ENCODE data around the gene ZNF777.

The ZNF777 gene

GRCh38 chr7:149454006-149454405 is 6.9 kb downstream of the ZNF777 start:
- Histone ChIP-seq H3K4me3 (ENCODE audit: low read length, poor library complexity, severe bottlenecking) (no peak overlapping the region), H3K4me1 (ENCODE audit: insufficient read depth, low read length, poor library complexity, severe bottlenecking) (peaks cover 8% of the 10 kb centered on the region), H3K9me2 (replicated peaks; ENCODE audit: low read depth, low read length) (no peaks in the 10 kb centered on the region), H3K9me3 (ENCODE audit: insufficient read depth, low read depth, low read length) (no peaks in the 10 kb centered on the region), H3K27me3 (ENCODE audit: insufficient read depth, low read length, poor library complexity, severe bottlenecking) (no peaks in the 10 kb centered on the region), H3K4me2 (ENCODE audit: low read depth, low read length, poor library complexity, severe bottlenecking) (no peak overlapping the region), H4K20me1 (ENCODE audit: insufficient read depth, low read length, poor library complexity, severe bottlenecking) (peaks cover 10% of the 10 kb centered on the region), H3K9ac (ENCODE audit: low read depth, low read length, poor library complexity, severe bottlenecking) (no peak overlapping the region), H3F3A (ENCODE audit: low read depth) (no peaks in the 10 kb centered on the region), H3K79me2 (ENCODE audit: insufficient read depth, low read length) (peaks cover 7% of the 10 kb centered on the region; the same call in 1 of the 2 replicates), H3K36me3 (ENCODE audit: insufficient read depth, low read length) (peaks cover 41% of the 10 kb centered on the region; the same call in 1 of the 2 replicates), H2AFZ (ENCODE audit: low read length) (no peak overlapping the region)
- no peak for TF ChIP-seq EZH2phosphoT487 (IDR thresholded peaks at IDR 0.05; ENCODE audit: borderline replicate concordance)
- no peak for TF ChIP-seq CTCF (conservative IDR thresholded peaks at IDR 0.05; ENCODE audit: low read length)

GRCh38 chr7:149450821-149451220 is 10.0 kb downstream of the ZNF777 start:
- no peaks in the 10 kb centered on the region for H3K9me3 ChIP-seq (ENCODE audit: insufficient read depth, low read depth, low read length)
- no peaks in the 10 kb centered on the region for H3K4me1 ChIP-seq (ENCODE audit: insufficient read depth, low read length, poor library complexity, severe bottlenecking)
- H3K9me2 ChIP-seq (replicated peaks; ENCODE audit: low read depth, low read length) = no peaks in the 10 kb centered on the region
- no peak overlapping the region for H3K4me2 ChIP-seq (ENCODE audit: low read depth, low read length, poor library complexity, severe bottlenecking)
- no peak overlapping the region for H3K9ac ChIP-seq (ENCODE audit: low read depth, low read length, poor library complexity, severe bottlenecking)
- no peaks in the 10 kb centered on the region for H3K79me2 ChIP-seq (ENCODE audit: insufficient read depth, low read length)
- H3F3A ChIP-seq (ENCODE audit: low read depth) = no peaks in the 10 kb centered on the region
- H2AFZ ChIP-seq (ENCODE audit: low read length) = no peak overlapping the region
- peaks cover 2% of the 10 kb centered on the region for H4K20me1 ChIP-seq (ENCODE audit: insufficient read depth, low read length, poor library complexity, severe bottlenecking)
- TF ChIP-seq CTCF (conservative IDR thresholded peaks at IDR 0.05; ENCODE audit: low read length) (no peak), EZH2phosphoT487 (IDR thresholded peaks at IDR 0.05; ENCODE audit: borderline replicate concordance) (no peak)
- H3K4me3 ChIP-seq (ENCODE audit: low read length, poor library complexity, severe bottlenecking) = no peak overlapping the region
- no peaks in the 10 kb centered on the region for H3K27me3 ChIP-seq (ENCODE audit: insufficient read depth, low read length, poor library complexity, severe bottlenecking)
- peaks cover 61% of the 10 kb centered on the region; the same call in 1 of the 2 replicates for H3K36me3 ChIP-seq (ENCODE audit: insufficient read depth, low read length)

- no peaks in the 10 kb centered on the region for H3K27me3 ChIP-seq (ENCODE audit: insufficient read depth, low read length, poor library complexity, severe bottlenecking)
- no peaks in the 10 kb centered on the region for H3K9me3 ChIP-seq (ENCODE audit: insufficient read depth, low read depth, low read length)
- H4K20me1 ChIP-seq (ENCODE audit: insufficient read depth, low read length, poor library complexity, severe bottlenecking) = peaks cover 2% of the 10 kb centered on the region
- H3F3A ChIP-seq (ENCODE audit: low read depth) = no peaks in the 10 kb centered on the region
- no peaks in the 10 kb centered on the region for H3K79me2 ChIP-seq (ENCODE audit: insufficient read depth, low read length)
- H3K36me3 ChIP-seq (ENCODE audit: insufficient read depth, low read length) = peaks cover 61% of the 10 kb centered on the region; the same call in 1 of the 2 replicates
- no peaks in the 10 kb centered on the region for H3K4me1 ChIP-seq (ENCODE audit: insufficient read depth, low read length, poor library complexity, severe bottlenecking)
- H2AFZ ChIP-seq (ENCODE audit: low read length) = no peak overlapping the region
- H3K4me2 ChIP-seq (ENCODE audit: low read depth, low read length, poor library complexity, severe bottlenecking) = no peak overlapping the region
- no peak overlapping the region for H3K4me3 ChIP-seq (ENCODE audit: low read length, poor library complexity, severe bottlenecking)
- no peak overlapping the region for H3K9ac ChIP-seq (ENCODE audit: low read depth, low read length, poor library complexity, severe bottlenecking)
- H3K9me2 ChIP-seq (replicated peaks; ENCODE audit: low read depth, low read length) = no peaks in the 10 kb centered on the region
- TF ChIP-seq EZH2phosphoT487 (IDR thresholded peaks at IDR 0.05; ENCODE audit: borderline replicate concordance) = no peak
- no peak for TF ChIP-seq CTCF (conservative IDR thresholded peaks at IDR 0.05; ENCODE audit: low read length)
These were observed 11.0 kb downstream of the ZNF777 start for GRCh38 chr7:149449897-149450296.
